GM19351 (cell line): ENCODE measurements around the gene ZMYND8.
"Not testable (repeated sequence)": the region's sequence is repeated elsewhere in the genome, so short reads cannot be mapped to it uniquely, and the experiment has no call there.

Experiments
- ATAC-seq: cut with Tn5 transposase; IDR thresholded peaks from one replicate; pipeline ENCODE4 v1.9.1; 2021; ENCODE audit warnings: mild to moderate bottlenecking, moderate library complexity; ENCODE audit not compliant: unreplicated experiment

Gene ZMYND8

DNA sequence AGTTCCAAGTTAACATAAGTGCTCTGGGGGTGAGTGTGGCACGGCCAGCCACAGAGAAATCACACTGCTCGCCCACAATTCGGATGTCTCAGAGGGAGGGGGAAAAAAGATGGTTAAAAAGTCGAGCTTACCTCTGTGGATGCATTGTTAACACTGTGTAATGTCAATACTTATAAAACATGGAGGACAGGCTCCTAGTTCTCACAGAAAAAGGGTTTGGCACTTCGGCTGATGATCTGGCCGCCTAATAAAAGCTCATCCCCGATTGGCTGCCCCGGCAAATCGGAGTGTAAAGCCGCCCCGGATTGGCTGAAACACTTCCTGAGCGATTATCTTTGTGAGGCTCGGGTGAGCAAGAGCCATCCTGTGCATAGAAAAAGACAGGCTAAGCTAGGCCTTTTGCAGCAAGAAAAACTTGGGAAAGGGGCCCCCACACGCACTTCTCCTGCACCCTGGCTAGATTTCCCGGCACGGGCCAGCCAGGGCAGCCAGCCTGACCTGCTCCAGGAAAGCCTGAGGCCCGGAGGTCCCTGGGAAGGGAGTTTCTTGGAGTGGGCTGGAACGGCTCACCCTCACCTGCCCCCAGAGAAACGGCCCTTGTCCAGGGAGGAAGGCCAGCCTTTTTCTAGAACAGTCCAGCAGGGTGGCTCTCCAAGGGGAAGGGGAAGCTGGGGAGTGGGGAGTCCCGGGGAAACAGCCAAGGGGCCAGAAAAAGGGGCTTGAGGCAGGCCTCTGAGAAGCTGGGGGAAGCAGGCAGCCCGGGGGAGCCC, at the start of gene ZMYND8:
Gene ZMYND8, minus strand, starts transcription at position 174 of the 770 bp plus-strand sequence. Its CDS starts 29 bp downstream, at position 145.
- peak; percentile 36 for ATAC-seq

DNA sequence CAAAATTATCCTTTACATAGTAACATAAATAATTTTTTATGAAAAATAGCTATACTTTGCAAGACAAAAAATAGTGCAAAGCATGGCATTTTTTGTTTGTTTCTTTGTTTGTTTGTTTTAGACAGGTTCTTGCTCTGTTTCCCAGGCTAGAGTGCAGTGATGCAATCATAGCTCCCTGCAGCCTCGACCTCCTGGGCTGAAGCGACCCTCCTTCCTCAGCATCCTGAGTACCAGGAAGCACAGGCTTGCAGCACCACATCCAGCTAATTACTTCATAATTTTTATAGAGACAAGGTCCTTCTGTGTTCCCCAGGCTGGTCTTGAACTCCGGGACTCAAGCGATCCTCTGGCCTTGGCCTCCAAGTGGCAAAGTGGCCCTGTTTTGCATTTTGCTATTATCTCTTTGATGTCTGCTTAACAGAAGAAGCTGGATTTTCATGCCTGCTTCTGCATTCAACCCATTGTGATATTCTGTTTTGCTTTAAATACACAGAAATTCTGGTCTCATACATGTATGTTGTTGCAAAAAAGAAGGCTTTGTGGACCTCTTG, 49.4 kb upstream of the ZMYND8 start:
- no peak for ATAC-seq

DNA sequence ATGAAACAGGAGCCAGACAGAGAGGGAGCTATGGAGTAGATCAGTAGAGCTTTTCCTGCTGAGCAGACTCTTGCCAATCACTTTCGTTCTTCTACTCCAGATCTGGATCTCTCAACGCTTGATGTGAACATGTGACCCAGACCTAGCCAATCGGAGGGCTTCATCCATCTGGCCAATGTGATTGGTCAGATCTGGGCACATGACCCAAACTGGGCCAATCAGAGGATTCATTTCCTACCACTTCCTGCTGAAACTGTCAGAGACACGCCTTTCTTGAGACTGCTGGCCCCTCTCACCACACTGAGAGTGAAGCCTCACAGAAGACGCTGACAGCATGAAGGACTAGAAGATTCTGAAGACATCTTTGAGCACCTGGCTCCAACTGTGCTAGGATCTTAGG, 44.2 kb upstream of the ZMYND8 start:
- no peak for ATAC-seq

GRCh38 chr20:47397652-47398301, 41.3 kb upstream of the ZMYND8 start:
- ATAC-seq = no peak

DNA sequence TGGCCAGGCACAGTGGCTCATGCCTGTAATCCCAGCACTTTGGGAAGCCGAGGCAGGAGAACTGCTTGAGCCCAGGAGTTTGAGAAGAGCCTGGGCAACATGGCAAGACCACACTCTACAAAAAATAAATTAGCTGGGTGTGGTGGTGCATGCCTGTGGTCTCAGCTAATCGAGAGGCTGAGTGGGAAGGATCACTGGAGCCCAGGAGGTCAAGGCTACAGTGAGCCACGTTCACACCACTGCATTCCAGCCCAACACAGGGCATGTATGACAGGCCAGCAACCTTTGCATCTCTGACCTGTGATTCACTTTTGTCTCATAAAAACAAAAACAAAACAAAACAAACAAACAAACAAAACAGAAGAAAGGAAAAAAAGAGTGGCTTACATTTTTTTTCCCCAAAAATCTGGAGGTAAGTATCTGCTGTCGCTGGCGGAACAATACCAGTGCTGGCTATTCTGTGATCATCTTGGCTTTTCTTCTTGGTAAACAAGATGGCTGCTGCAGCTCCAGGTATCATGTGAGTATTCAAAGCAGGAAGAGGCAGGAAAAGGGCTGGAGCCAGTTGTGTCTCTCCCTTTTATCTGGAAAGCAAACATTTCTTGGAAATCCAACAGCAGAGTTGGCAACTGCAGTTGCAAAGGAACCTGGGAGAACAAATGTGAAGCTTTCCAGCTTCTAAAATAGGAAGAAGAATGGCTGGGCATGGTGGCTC, 40.4 kb upstream of the ZMYND8 start:
- no peak for ATAC-seq

DNA sequence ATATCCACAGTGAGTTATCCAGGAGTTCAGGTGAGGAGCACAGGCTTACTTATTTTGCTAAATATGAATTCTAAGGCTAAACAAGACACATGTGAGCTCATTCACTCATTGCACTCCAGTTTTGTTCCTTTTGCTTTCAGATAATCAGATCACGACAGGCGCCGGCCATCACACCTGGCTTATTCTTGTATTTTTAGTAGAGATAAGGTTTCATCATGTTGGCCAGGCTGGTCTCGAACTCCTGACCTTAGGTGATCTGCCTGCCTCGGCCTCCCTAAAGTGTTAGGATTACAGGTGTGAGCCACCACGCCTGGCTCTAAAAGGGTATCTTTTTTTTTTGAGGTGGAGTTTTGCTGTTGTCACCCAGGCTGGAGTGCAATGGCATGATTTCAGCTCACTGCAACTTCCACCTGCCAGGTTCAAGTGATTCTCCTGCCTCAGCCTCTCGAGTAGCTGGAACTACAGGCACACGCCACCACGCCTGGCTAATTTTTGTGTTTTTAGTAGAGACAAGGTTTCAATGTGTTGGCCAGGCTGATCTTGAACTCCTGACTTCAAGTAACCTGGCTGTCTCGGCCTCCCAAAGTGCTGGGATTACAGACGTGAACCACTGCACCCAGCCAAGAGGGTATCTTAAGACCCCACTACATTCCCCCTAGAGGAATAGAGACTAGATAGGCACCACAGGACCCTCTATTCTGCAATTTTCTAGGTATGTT, 37.5 kb upstream of the ZMYND8 start:
- ATAC-seq = not testable (repeated sequence)

- ATAC-seq = peak; percentile 15
Measured at GRCh38 chr20:47392721-47393073, 36.2 kb upstream of the ZMYND8 start.

GRCh38 chr20:47392015-47392720, 35.7 kb upstream of the ZMYND8 start:
- peak; percentile 67 for ATAC-seq

DNA sequence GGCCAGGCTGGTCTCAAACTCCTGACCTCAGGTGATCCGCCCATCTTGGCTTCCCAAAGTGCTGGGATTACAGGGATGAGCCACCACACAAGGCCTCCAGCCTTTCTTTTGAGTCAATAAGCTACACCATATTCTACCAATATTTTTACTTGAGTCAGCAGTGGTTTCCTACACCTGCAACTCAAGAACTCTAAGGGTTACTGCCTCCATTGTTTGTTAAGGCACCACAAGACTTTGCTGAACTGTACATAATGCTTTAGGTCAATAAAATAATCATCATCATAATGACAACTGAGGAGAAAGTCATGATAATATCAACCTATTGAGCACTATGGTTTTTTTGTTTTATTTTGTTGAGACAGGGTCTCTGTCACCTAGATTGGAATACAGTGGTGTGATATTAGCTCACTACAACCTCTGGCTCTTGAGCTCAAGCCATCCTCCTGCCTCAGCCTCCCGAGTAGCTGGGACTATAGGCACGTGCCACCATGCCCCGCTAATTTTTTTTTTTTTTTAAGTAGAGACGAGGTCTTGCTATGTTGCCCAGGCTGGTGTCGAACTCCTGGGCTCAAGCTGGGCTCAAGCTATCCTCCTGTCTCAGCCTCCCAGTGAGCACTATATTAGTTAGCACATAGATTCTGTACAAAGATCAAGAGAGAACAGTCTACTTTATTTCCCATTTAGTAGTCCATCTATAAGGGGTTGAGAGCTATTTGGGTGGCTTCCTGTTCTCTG, 34.9 kb upstream of the ZMYND8 start:
- ATAC-seq = peak; percentile 14

GRCh38 chr20:47389867-47390347, 33.4 kb upstream of the ZMYND8 start:
- no peak for ATAC-seq

DNA sequence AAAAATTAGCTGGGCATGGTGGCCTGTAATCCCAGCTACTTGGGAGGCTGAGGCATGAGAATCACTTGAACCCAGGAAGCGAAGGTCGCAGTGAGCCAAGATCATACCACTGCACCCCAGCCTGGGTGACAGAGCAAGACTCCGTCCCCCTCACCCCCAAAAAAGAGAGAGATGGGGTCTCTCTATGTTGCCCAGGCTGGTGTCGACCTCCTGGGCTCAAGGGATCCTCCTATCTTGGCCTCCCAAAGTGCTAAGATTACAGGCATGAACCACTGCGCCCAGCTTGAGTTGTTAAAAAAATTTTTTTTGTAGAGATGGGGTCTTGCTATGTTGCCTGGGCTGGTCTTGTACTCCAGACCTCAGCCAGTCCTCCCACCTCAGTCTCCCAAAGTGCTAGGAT, 29.5 kb upstream of the ZMYND8 start:
- not testable (repeated sequence) for ATAC-seq

- no peak for ATAC-seq
Measured at GRCh38 chr20:47382746-47383415, 26.4 kb upstream of the ZMYND8 start.

DNA sequence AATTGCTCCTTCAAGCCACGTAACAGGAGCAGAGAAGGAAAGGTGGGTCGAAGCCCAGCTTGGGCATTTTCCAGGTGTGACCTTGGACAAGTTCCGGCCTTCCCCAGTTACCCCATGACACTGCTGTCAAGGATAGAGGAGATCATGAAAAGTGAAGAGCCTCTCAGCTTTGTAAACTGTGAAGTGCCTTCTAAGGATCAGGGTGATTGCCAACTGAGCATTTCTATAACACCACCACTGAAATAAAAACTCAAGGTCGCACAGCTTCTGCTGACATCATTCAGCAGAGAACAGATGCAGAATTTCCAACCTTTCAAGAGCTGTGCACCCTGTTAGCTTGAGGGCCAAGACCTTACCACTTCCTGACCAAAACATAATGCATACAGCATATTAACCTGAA, 24.0 kb upstream of the ZMYND8 start:
- no peak for ATAC-seq

DNA sequence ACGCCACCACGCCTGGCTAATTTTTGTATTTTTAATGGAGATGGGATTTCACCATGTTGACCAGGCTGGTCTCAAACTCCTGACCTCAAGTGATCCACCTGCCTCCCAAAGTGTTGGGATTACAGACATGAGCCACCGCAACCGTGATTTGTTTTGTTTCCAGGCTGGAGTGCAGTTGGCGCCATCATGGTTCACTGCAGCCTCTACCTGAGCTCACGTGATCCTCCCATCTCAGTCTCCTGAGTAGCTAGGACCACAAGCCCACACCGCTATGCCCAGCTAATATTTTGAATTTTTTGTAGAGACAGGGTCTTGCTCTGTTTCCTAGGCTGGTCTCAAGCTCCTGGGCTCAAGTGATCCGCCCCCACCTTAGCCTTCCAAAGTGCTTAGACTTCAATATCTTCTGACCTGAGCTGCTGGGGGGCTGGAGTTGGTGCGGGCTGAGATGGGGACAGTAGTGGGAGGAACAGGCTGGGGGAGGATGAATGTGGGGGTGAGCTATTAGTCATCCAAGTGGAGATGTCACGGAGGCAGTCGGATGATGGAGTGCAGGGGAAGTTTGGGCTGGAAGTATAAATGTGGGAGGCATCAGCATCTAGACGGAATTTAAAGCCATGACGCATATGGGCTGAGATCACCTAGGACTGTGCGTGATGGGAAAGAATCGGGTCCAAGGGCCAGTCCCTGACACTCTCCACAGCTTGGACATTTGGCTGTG, 23.1 kb upstream of the ZMYND8 start:
- ATAC-seq = no peak

DNA sequence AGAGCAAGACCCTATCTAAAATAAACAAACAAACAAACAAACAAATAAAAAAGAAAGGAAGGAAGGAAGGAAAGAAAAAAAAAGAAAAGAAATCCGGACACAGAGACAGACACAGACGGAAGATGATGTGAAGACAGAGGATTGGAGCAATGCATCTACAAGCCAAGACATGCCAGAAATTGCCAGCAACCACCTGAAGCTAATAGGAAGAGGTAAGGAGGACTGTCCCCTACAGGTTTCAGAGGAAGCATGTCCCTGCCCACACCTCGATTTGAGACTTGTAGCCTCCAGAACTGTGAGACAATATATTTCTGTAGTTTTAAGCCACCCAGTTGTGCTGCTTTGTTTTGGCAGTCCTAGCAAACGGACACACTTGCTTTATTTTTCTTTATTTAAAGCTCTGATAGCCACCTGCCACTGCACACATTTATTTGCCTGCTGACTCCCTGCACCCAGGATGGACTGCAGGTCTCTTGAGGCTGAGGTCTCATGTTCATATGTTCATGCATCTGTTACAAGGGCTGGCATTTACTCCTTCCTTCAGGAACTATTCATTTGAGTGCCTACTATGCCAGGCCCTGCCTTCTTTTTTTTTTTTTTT, 20.7 kb upstream of the ZMYND8 start:
- ATAC-seq = no peak

- not testable (repeated sequence) for ATAC-seq
Measured at GRCh38 chr20:47376096-47376643, 19.7 kb upstream of the ZMYND8 start.

DNA sequence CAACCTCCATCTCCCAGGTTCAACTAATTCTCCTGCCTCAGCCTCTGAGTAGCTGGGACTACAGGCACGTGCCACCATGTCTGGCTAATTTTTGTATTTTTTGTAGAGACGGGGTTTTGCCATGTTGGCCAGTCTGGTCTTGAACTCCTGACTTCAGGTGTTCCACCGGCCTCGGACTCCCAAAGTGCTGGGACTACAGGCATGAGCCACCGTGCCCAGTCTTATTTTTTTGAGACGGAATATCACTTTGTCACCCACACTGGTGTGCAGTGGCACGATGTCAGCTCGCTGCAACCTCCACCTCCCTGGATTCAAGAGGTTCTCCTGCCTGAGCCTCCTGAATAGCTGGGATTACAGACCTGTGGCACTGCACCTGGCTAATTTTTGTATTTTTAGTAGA, 17.6 kb upstream of the ZMYND8 start:
- ATAC-seq = not testable (repeated sequence)
